COLO829 (cell line): ENCODE measurements around the gene KCNQ2.

Experiments used
- DNase-seq: peaks from one replicate; pipeline ENCODE4 v3.0.0; 2012; ENCODE audit warnings: low spot score

Gene KCNQ2

DNA sequence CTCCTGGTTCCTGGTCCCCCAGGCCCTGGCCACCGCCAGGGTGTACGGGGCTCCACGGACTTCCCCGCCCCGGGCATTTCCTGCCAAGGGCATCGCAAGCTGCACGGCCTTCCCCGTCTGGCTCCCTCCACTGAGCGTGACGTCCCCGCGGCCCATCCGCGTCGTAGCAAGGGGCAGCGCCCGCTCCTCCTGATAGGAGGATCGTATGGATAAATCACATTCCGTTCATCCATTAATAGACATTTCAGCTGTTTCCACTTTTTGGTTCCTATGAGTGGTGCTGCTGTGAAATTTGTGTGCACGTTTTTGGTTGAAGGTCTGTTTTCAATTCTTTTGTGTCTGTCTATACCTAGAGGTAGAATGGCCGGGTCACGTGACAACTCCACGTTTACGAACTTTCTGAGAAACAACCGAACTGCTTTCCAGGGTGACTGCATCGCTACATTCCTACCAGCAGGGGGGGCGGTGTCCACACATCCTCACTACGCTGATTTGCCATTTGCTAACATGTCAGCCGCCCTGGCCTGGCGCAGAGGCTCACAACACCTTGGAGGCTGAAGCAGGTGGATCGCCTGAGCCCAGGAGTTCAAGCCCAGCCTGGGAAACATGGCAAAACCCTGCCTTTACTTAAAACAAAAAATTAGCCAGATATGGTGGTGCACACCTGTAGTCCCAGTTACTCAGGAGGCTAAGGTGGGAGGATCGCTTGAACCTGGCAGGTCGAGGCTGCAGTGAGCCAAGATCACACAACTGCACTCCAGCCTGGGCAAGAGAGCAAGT, 37.7 kb downstream of the KCNQ2 start:
- DNase-seq, result peak; percentile 95

DNA sequence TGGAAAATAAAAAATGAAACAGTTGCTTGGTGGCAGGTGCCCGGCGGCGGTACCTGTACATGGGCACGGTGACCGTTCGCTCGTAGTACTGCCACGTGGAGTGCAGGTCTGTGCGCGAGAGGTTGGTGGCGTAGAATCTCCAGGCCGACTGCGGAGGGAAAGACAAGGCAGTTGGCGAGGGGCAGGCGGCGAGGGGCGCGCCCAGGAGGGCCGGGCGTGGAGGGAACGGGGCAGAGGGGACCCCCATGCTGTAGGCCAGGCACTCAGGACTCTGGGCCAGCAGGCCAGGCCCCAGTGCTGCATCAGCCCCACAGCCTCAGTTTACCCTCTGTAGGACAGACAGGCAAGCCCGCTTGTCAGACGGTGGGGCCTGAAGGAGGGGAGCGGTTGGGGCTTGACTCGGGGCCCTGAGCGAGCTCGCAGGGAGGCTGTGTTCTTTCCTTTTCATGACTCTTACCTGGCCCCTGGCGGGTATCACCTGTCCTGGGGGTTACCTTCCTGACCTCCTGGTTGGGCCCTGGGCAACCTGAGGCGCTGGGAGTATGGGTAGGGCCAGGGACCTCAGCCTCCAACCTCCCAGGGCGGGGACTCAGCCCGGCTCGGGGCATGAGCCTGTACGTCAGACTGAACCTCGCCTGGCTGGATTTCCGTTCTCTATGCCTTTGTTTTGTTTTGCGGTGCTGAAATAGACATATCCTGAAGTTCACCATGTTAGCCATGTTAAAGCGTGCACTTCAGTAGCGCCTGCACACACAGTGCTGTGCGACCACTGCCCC, 38.5 kb downstream of the KCNQ2 start:
- DNase-seq, result no peak

DNA sequence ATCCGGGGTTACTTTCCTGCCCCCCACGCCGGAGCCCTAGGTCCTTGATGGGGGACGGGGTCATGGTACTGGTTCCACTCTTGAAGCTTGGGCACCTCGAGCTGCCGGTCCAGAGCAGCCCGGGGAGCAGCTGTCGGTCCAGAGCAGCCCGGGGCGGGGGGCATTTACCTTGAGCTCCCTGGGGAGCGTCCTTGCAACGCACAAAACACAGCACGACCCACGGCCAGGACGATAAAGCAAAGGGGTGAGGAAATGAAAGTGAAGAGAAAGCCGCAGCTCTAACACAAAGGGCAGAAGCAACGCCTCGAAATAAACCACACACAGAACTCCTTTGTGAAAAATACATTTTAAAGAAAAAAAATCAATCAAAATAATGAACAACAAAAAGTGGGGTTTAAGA, 39.1 kb downstream of the KCNQ2 start:
- no peak for DNase-seq

DNA sequence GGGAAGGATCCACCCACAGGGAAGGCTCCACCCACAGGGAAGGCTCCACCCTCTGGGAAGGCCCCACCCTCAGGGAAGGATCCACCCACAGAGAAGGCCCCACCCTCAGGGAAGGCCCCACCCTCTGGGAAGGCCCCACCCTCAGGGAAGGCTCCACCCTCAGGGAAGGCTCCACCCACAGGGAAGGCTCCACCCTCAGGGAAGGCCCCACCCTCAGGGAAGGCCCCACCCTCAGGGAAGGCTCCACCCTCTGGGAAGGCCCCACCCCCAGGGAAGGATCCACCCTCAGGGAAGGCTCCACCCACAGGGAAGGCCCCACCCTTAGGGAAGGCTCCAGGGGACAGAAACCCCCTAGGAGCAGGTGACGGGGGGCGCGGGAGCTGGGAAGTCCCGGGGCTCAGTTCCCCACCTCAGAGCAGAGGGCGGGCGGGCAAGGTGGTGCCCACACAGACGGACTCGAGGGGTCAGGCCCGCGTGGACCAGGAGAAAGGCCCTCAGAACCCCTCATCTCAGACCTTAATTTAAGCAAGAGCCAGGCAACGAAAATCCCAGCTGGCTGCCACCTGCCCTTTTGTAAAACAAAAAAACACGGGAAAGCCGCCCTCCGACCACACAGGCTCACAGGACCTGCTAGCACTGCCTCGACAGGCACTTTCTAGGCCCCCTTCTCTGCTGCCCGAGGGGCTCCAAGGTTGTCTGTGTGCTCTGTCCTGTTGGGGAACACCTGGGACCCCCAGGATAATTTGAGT, 39.7 kb downstream of the KCNQ2 start:
- no peak for DNase-seq

DNA sequence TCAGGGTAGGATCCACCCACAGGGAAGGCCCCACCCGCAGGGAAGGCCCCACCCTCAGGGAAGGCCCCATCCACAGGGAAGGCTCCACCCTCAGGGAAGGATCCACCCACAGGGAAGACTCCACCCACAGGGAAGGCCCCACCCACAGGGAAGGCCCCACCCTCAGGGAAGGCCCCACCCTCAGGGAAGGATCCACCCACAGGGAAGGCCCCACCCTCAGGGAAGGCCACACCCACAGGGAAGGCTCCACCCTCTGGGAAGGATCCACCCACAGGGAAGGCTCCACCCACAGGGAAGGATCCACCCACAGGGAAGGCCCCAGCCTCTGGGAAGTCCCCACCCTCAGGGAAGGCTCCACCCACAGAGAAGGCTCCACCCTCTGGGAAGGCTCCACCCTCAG, 40.5 kb downstream of the KCNQ2 start:
- no peak for DNase-seq

DNA sequence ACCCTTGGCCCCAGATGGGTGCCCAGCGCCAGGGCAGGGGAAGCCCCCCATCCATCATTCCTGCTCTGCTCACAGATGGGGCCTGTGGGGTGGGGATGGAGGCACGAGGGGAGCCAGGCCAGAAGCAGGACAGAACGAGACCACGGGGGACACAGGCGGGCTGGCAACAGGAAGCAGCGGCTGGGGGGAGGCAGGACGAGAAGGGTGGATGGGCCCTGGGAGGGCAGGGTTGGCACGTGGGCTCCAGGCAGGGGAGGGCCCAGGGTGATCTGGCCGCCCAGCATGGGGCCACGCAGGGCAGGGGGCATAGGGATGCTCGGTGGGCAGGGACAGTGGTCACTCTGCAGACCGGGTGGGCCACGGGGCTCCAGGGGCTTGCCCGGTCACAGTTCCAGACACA, 41.6 kb downstream of the KCNQ2 start:
- DNase-seq, result no peak

DNA sequence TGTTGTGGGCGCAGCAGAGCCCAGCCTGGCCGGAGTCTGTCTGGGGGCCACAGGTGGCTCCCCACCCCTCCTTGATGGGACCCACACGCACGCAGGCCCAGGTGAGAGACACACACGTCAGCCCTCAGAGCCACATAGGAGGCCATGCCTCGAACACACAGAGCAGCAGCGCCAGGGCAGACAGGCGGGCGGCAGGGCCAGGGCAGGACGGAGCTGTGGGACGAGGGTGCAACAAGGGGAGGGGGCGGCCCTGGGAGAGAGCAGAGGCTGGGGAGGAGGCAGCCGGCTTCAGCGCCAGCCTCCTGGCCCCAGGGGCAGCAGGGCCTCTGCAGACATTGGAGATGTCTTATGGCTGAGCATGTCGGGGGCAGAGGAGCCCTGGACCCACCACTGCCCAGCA, 42.5 kb downstream of the KCNQ2 start:
- no peak for DNase-seq

DNA sequence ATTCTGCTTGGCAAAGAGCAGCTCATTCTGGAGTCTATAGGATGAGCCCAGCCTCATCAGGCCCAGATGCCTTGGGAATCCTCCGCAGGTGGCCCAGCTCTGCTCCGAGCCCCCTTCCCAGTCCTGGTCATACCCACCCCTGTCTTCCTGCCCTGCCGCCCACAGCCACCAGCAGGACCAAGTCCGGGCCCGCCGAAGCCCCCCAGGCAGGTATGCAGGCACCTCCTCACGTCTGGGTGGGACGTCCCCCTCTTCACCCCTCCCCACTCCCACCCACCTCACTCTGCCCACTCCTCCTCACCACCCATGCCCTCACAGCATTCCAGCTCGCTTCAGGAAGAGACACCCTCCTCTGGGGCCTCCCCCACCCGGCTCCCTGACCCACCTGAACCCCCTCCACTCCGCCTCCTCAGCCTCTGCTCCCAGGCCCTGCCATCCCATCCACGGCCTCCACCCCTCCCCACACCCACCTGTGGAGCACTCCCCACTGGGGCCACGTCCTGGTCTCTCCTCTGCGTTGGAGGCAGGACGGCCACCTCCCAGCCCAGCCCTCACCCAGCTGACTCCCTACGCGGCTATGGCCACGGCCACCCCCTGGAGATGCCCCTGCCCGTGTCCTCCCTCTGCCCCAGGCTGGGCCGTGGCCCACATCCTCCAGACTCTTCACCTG, 43.4 kb downstream of the KCNQ2 start:
- no peak for DNase-seq

DNA sequence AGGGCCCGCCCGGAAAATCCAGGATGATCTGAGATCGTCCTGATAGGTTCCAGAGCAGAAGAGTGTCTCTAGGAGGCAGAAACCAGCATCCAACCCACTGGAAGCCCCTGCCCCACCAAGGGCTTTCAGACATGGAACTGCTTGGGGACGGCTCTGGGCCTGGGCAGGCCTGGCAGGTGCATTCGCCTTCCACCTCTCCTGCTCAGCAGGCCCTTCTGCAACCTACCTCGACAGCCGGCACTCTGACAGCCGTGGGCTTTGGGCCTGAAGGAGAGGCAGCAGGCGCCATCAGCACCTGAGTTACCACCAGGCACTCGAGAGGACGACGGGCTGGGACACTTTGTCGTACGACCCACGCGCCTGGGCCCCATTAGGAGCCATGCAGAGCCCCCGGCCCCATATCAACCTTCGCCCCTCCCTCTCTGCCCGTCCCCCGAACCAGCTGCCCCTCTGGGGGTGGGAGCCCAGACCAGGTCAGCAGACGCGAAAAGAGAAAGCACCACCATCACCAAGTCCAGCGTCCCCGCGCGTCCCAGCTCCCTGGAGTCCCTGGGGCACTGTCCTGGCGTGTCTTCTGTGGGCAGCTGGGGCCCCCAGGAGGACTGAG, 44.6 kb downstream of the KCNQ2 start:
- DNase-seq, result no peak

DNA sequence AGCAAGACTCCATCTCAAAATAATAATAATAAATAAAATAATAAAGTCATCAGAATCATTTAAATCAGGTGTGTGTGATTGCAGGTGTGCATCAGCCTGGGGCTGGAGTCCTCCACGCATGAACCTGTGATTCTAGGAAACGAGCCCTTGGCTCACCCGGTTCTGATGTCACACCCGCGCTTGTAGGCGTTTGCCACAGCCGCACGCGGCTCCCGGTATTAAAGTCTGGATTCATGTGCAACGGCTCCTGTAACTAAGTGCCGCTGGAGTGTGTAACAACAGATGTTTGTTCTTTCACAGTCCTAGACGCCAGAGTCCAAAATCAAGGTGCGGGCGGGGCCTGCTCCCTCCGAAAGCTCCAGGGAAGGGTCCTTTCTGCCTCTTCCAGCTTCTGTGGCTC, 45.2 kb downstream of the KCNQ2 start:
- DNase-seq, result no peak

DNA sequence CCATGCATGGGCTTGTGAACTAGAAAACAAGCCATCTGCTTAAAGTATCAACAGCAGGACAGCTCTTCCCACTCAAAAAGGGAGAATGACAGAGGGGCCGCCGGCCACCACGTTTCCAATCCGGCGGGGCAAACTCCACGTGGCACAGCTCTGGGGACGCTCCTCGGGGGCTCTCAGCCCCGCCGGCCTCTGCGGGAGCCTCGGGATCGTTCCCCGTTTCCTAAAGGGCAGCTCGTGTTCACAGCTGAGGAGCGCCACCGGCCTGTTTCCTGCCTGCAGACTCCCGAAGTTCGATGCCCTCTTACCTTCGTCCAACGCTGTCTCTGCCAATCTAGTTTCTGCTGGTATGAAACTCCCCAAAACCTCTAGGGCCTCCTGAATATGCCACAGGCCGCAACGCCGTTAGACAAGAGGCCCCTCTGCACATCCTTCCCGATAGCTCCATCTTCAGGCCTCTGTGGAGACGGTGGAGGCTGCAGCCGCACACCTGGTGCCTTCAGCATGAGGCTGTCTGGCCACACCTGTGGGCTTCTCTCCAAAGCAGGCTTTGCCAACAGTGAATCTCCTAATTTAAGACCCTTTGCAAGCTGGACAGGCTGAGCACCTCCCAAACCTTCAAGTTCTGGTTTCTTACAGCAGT, 46.5 kb downstream of the KCNQ2 start:
- no peak for DNase-seq

DNA sequence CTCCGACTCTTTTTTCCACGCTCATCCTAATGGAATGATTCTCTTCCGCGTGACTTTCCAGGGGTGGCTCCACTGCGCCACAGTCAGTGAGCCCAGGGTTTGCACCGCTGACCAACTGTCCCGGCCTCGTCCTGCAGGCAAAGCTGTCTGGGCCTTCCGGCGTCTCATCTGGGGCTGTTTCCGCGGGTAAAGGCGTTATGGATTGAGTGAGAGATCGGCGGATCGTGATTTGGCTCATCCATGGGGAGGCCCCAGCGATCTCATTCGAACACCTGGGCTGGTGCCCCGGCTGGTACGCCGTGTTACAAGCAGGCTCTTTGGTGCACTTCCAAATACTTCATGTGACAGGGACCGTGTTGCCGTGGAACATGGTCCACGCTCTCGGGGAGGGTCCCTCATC, 47.8 kb downstream of the KCNQ2 start:
- no peak for DNase-seq

DNA sequence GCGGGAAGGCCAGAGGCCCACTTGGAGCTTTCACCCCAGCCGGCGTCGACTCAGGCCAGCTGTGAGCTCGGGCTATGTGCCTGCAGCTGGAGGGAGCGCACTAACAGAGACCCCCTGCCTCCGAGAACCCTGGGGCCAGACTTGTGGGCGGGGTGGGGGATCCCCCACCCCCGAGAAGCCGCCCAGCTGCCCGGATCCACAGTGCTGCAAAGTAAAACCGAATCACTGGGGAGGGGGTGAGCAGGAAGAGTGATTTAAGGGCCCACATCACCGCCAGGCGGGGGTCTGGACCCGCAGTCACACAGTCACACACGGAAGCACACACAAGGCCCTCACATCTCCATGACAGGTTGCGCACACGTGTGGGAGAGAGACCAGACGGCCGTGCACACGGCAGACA, 48.7 kb downstream of the KCNQ2 start:
- no peak for DNase-seq

DNA sequence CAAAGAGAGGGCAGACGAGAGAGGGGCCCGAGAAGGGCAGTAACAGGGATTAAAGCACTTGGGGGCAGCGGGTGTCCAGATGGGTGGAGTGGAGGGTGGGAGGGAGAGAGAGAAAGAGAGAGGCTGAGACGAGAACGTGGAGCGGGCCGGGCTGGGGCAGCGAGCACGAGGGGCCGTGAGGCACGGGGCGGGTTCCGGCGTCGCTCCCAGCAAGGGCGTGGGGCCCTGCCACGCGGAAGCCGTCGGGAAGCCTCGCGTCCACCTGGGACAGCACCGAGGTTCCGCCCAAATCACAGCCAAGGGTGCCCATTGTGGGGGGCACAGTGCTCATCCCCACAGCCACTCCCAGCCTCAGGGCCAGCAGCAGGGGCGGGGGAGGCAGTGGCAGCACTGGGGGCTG, 49.8 kb downstream of the KCNQ2 start:
- DNase-seq, result no peak

DNA sequence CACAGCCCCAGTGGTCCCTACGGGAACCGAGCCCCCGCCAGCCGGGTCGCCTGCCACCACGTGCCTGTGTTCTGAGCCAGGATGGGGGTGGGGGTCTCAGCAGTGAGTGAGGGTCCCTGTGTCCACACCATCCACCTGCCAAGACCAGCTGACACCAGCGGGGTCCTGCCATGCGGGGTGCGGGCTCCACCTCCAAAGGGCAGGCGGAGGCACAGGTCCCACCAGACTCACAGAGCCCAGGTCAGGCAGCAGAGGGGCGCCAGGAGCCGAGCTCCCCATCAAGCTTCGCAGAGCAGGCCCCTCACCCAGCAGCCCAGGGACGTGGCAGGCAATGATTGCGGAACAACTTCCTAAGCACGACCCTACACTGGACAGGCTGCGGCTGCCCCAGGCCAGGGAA, 50.5 kb downstream of the KCNQ2 start:
- DNase-seq, result no peak

DNA sequence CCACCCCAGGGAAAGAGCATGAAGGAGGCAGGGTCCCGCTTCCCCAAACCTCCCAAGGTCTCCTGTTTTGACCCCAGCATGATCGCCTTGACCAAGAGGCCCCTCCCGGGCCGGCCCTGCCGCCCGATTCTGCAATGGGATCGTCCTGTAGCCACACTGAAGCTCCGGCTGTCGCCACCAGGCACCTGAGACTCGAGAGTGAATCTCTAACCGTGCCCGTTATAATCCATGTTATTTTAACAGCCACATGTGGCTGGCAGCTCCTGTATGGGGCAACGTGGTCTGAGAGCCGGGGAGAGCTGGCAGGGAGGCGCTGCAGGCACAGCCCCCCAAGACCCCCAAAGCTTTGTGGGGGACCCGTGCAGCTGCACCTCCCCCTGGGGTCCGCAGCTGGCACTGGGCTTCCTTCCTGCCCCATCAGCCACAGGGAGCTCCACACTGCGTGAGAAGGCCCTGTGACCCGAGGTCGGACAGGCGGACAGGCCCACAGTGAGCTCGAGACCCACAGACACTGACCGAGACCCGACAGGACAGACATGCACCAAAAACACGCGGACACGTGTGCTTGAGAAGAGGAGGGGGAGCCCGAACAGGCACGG, 51.3 kb downstream of the KCNQ2 start:
- DNase-seq, result no peak

DNA sequence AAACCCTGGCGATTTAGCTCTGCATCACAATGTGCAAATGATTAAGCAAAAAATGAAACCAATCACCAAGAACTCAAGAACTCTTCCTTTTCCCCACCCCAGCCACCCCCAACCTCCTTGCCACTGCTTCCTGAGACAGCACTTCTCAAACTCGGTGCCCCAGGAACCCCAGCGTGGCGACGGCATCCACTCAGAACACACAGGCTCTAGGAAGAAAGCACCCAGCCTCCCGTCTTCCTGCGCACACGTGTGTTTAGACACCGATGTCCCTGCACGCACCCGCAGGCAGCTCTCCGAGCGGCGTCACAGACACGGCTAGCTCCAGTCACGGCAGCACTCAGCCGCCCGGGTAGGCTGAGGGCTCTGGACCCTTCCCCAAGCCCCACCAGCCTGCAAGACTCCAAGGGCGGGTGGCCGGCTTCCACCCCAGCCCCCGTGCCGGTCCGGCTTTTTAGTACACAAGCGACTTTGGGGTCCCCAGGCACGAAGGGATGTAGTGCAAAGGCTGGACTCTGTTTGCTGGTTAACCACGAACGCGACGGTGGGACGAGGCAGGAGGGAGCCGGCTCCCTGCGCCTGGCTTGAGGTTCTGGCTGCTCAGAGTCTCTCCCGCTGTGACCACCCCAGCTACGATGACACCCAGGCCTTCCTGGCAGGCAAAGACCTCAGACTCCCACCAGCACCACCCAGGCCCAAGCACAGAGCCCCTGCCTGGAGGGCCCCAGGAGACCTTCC, 51.9 kb downstream of the KCNQ2 start:
- no peak for DNase-seq

DNA sequence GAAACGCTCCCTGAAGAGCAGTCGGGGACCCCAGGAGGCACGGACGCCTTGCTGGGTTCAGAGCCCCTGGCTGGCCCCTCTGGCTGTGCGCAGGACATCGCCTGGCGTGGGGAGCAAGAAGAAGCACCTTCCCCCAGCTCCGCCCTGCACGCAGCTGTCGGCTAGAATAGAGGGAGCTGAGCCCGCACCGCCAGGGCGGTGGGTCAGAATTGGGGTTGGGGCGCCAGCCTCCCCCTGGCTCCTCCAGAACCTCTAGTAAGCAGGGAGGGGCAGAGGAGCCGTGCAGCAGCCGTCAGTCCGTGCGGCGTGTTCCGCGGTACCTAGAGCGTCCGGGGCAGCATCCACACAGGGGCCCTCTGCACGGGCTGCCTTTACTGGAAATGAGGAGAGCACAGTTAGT, 53.2 kb downstream of the KCNQ2 start:
- DNase-seq, result no peak

DNA sequence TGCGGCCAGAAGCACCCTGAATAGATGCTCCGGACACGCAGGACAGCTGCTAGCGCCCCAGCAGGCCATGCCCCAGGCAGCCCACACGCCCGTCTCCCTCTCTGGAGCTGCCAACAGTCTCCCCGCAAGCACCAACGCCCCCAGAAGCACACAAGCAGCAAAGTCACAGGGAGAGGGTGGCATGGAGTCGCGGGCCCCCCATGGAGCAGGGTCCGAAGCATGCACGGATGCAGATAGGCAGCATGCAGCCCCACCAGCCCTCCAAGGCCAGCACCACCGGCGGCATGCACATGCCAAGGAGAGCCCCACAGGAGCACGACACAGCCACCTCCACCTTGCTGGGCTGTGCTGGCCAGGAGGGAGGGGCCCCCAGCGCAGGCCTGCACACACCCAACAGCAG, 53.8 kb downstream of the KCNQ2 start:
- no peak for DNase-seq

DNA sequence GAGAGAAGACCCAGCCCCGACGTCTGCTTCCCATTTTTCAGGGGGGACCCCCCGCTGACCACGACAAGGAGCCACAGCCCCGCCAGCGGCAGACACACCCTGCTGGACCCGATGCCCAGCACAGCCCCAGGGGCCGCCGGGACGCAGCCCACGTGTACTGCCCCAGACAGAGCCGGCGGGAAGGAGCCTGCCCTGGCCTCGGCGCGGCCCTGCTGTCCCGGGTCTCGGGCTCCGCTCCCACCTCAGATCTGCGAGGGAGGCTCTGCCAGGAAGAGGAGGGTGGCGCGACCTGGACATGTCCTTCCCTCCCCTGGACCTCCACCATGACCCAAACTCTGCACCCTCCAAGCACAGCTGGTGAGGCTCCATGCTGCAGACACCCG, 54.7 kb downstream of the KCNQ2 start:
- no peak for DNase-seq
